GOT3 (cell line): ENCODE data around the gene BBX.

Source experiments
- DNase-seq: peaks from one replicate; lab custom pipeline; 2025; ENCODE audit warnings: mixed read lengths; lab: John Stamatoyannopoulos, UW

The BBX gene

DNA sequence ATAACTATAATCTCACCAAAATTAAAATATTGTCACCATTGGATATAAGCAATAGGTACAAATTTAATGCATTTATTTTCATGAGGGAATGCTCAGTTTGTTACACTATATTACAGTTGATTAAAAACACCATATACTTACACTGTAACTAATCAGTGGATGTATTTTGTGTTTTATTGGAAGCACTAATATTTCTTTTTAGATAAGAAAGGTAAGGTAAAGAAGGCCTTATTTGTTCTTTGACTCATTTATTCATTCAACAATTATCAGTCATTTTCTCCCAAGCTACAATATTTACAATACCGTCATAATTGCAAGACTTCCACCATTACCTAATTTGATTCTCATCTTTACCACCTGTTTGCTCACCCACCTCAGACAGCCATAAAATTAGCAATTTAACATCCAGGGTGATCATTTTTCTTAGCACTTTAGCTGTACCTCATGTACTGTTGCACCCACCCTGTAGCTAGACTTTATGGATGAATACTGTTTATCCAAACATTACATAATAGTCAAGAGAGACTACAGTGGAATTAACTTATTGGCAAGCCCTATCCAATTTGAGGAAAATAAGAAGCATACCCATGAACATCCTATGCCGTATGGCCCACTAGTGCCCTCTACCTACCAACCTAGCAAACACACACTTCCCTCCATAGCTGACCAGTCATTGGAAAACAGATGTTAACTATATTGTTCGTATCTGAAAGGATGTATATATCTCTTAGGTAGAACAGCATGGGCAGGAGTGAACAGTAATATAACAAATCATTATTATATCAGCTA is 229.6 kb downstream of the BBX start:
- DNase-seq: no peak

DNA sequence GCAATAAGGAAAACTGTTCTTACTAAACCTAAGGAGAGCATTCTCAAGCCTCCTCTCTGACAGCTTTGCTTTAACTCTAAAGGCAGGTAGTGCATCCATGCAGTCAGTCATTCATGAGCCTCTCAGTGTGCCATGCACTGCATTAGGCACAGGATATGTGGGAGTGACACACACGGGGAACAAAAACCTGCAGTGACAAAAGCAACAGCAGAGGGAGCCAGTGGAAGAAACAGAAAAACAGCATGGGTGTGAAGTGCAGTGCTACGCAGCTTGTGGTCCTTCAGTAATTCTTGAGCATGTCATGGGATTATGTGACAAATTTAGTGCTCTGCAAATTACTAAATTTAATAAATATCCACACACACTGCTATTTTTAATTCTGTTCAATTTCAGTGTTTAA is 230.7 kb downstream of the BBX start:
- no peak for DNase-seq

DNA sequence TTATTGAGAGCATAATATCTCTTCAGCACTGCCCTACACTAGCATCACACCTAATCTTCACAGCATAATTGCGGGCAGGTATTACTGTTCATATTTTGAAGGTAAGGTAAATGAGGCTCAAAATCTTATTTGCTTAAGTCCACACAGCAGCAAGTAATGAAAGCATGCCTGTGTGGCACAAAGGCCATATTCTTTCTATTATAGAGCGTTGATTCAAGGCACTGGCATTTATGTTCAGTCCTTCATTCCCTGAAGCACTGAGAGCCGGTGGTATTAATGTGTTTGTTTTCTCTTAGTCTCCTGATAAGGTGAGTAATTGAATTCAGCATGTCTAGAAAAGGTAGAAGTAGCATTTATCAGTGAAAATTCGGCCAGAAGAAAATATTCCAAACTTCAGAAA is 231.2 kb downstream of the BBX start:
- no peak for DNase-seq

DNA sequence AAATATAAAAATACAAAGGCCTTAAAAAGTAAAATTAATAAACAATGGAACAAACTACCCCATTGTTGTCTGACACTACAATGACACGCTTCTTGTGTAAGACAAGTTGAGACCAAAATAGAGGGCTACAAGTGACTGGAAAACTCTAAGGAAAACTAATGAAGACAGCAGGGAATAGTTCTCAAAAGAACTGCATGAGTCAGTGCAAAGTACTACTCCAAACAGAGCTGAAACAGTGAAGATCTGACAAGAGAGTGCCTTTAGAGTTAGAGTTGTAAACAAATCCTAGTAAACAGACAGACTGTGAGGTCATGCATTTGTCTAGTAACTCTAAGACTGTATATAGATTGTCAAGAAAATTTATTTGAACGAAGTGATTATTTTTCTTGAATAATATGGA is 233.9 kb downstream of the BBX start:
- no peak for DNase-seq

DNA sequence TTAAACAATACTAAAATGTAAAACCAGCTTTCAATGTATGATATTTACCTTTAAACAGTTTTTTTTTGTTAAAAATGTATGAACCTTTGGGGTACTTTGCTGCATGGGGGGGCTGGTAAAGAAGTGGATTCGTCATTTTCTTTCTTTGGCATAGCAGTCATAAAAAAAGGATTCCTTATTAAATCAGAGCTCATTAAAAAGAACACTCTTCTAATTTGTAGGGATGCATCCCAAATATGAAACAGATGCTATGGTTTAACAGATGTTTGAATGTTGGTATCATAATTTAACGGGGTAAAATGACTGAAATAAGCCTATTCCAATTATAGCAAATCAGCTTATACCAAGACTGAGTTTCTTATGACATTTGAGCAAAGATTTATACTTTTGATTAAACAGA is 234.4 kb downstream of the BBX start:
- DNase-seq: no peak

DNA sequence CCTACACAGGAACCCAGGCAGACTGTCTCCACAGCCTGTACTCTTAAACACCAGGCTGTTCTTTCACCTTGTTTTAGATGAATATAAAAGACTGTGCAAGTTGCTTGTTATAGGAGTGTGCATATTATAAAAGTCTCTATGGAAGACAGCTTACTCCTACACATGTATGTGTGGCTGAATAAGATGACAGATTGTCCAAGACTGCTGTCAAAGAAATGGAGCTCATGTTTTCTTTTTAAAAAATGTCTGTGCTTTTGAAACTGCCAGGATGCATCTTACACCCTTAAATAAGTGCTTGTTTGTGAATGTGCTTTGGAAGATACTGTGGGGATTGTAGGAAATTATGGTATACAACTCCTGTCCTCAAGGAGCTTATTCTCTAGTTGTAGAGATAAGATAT is 237.4 kb downstream of the BBX start:
- no peak for DNase-seq

DNA sequence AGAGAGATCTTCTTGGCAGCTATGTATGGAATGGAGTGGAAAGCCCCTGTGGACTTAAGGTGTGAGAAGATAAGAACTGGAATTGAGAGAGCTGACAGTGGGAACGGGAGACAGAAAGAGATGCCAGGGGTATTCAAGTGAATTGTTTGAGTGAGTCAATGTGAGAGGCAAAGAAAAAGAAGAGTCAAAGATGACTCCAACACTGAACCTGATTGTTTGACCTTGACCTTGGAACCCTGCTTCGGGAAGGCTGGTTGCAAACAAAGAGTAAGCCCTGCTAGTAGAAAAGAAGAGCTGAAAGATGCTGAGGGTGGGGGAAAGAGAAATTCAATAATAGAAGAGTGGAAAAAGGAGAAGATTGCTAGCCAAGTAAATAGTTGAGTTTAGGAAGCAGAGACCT is 238.6 kb downstream of the BBX start:
- no peak for DNase-seq

DNA sequence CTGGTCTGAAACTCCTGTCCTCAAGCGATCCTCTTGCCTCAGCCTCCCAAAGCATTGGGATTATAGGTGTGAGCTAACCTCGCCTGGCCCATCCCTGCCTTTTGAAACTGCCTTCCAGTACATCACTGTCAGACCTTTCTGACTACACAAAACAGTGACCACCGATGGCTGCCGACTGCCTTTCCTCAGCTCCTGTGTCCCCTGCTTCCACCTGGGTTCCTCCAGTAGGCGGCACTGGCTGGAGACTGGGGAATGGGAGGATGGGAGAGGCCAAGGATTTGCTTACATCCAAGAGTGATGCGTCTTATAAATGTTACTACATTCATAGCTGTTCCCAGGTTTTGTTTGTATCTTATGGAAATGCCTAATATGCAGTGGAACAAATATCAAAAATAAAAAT is 242.8 kb downstream of the BBX start:
- no peak for DNase-seq

DNA sequence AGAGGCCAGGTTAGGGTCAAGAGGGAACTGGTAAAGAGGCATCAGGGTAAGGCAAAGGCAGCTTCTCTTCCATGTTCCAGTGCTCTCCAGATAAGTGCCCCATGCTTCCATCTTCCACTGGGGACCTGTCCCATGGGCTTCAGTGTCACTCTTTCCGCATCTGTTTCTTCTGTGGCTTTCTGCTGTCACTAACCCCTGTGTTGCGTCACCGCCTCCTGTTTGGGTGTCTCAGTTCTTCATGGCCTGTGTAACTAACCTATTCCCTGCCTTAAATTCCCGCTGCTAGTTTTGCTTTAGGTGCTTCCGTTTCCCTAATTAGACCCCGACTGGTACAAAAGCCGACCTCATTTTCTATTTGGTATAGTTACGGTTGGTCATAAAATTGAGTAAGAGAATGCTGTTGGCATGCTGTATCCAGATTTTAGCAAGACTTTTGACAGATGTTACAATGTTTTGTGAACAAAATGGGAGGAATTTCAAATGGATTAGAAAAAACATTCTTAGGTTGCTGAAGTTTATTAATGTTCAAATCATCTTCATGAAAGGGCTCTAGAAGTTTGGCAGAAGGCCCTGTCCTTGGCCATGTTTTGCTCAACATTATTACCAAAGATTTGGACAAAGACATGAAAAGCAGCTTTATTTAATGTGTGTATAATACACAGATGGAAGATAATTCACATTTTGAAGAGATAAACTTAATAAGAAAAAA is 245.3 kb downstream of the BBX start:
- DNase-seq: no peak

DNA sequence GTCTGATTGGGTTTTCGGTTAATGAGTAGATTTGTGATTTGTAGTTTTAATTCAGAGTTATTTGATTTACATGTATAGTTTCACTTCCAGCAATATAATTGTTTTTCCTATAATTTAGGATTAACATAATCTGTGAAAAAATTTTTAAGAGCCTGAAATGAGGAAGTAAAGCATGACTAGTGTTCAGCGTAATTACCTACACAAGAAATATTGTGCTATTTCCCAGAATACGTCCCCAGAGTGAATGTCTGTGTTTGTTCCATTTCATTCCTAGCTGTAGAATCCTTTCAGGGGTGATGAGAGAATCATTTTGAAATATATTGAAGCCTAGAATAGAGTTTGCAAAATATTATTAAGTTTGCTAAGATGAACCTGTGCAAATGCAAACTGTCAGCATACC is 247.1 kb downstream of the BBX start:
- no peak for DNase-seq

DNA sequence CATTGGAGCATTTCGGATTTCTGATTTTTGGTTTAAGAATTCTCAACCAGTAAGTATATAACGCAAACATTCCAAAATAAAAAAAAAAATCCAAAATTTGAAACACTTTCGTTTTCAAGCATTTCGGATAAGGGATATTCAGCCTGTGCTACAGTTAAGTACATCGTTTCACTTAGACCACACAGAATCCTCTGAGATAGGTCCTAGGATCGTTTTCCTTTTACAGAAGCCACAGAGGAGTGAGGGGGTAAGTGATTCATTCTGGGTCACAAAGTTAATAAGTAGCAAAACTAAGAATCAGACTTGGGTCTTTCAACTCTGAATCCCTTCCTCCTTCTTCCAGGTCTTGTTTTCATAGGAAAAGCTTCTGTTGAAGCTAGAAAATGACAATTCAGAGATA is 249.3 kb downstream of the BBX start:
- DNase-seq: no peak

DNA sequence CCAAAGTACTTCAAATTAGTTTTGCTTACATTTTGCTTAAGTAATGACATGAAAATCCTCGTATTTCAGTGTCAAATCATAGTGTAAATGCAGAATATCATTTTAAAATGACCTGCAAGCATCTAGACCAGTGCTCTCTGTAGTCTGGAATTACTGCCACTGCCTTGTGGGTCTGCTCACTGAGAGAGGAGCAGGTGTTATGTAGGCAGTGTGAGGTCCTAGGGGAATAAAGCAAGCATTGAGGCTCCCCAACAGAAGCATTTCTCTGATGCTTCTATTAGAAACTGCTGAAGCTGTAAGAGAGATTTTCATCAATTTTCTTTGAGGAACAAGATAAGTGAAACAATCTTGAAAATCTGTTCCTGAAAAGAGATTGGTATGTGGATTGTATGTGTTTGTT is 253.2 kb downstream of the BBX start:
- DNase-seq: no peak

DNA sequence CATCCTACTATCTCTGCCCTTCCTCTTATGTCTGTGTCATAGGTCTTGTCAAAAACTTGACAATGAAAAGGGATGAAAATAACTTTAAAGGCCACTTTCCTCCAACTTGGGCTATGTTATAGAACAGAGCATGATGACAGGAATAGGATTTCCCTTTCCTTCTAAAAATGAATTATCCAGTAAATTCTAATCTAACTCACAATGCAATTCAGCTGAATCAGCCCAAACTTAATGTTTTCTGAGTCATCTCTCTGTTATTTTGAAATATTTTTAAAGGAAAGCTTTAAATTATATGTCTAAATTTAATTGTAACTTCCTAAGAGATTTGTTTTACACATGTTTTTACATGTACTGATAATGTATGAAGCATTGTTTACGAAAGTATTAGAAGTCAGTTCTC is 258.5 kb downstream of the BBX start:
- DNase-seq: no peak

DNA sequence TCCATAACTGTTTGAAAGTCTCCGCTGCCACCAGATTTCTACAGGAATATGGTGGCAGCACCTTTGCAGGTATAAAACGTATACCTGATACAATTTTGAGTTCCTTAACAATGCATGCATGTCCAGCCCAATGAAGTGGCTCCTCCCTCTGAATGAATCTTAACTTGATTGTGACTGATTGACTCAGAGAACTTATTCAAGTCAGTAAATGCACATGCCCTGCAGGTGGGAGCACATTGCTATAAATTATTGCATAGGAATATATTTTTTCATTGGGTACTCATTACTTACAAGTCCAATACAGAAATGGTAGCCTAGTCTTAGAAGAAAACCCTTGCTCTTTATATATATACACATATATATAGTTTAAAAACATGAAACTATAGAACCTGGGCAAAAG is 259.3 kb downstream of the BBX start:
- DNase-seq: no peak

DNA sequence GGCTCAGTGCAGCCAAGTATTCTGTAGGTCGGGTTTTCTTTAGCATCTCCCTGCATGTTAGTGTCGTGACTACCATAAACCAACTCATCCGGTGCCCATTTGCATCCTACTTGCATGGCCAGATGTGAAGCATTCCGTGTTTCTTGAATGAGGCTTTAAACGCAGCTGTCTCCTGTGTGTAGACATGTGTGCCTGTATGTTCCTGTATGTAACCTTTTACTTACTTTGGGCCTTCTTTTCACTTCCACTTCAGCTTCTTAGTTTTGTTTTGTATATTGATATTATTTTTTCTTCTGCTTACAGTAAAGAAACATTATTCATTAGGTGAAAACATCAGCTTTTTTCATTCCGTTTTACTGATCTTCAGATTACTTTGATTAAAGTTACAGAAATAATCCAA is 267.9 kb downstream of the BBX start:
- no peak for DNase-seq

DNA sequence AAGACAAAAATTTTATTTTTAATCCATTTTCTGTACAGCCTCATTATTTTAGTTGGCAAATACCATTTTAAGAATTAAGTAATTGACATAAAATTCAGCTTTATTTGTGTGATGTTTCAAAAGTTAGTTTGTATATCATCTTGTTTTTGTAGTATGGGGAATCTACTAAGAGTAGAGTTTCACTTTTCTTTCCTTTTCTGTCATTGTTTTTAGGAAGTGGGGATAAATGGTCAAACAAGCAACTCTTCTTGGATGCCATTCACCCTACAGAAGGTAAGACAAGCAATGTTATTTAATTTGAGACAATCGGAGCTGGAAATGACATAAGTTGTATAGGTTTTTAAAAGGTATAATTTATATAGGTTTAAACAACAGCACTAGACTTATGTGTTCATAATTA is 268.3 kb downstream of the BBX start:
- no peak for DNase-seq

DNA sequence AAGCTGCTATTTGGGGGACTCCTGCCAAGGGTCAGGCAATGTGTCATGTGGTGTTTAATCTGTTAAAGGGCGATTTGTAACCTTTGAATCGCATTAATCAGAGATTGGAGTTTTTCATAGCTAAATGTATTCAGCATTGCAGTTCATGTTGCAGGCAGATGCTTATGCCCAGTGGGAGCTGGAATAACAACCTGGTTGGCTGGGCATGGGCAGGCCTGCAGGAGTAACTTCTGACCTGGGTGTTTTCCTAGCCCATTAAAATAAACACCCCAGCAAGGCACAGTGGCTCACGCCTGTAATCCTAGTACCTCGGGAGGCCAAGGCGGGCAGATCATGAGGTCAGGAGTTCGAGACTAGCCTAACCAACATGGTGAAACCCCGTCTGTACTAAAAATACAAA is 268.7 kb downstream of the BBX start:
- DNase-seq: no peak

DNA sequence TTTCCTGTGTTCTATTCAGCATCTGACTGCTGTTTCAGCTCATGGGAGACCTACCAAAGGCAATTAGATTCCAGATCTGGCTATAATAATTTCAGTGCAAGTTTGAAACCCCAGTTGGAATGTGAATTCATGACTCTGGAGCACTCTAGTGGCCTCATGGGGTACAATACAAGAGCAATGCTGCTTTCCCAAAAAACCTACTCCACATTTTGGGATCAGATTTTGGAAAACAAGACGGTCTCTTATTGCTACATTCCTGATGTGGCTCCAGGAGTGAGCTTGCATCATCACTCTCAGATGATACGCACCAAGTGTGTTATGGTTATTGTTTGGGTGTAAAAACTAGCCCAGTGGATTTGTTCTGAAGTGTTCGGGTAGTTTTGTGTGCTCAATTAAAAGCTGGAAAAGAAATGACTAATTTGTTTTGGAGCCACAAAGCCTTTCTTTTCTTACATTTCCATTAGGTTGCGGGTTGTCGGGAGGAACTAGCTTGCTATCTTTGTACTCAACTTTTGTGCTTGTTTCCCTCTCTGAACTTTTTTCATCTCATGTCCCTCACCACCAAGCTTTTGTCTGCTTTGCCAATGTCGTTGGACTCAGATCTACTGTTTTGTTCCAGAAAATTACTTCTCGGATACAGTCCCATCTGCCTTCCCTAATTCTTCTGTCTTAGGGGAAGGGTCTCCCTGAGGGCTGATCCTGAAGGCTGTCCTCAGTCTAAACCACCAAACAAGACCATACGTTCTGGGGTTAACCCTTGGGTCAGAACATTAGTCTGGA is 272.1 kb downstream of the BBX start:
- DNase-seq: no peak

DNA sequence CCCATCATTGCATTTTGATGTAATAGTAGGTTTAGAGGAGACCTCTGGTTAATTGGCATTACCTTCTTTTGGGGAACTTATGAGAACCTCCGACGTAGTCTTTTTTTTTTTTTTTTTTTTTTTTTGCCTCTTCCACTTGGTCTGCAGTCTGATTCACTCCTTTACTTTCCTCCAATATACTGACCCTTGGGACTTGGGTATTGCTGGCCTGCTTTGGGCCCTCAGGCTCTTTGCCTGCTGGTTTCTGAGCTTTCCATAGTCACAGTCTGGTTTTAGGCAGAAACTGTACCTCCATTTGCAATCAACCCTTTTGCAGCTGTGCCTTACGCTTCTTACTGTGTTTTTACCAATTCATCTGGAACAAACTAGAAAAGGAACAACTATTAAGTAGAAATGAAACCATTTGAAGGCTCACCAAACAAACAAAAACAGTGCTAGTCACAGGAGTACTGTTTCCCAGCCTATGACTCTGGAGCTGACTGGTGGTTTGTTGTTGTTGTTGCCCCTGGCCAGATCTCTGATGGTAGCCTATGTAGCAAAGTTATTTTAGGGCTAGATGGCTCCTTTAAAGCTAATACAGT is 272.8 kb downstream of the BBX start:
- DNase-seq: no peak

DNA sequence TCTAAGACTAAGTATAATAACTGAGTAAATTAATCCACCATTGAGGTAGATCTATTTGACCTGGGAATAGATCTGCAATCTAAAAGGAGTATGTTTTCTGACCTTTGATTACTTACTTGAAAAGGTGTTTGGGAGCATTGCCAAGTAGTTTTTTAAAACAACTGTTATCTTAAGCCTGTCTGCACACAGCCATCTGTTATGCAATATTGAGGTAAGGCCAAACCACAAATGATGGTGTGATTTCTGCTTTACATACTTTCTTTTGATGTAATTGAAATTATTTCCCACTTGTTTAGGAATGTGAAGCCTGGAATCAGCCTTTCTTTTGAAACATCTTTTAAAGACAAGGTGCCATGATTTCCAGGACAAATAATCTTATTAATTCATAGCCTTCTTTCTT is 274.0 kb downstream of the BBX start:
- no peak for DNase-seq

DNA sequence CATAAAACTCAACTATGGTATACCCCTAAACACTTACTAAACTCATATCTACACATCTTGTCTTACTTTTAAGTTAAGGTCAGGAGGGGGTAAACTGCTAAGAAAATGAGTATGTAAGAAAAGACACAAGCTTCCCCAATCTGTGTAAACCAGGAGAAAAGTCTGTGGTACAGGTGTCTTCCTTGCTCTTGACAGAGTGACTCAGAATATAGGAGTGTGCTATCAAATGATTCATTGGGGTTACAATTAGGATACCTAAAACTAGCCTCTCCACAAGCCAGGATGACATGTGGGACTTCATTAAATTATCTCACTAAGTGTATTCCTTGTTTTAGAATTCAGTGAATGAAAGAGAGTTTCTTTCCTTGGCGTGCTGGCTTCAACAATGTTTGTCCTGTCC is 274.8 kb downstream of the BBX start:
- DNase-seq: no peak

DNA sequence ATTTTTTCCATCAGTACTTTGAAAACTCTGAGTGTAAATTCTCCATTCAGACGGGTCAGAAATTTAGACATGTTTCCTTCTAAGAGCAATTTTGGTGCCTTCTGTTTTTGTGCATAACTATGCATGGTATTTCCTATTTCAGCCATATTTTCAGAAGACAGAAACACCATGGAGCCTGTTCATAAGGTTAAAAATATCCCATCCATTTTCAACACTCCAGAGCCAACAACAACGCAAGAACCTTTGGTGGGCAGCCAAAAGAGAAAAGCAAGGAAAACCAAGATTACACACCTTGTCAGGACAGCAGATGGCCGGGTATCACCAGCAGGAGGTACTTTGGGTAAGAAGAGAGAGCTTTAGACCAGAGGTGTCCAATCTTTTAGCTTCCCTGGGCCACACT is 275.6 kb downstream of the BBX start:
- DNase-seq: no peak

DNA sequence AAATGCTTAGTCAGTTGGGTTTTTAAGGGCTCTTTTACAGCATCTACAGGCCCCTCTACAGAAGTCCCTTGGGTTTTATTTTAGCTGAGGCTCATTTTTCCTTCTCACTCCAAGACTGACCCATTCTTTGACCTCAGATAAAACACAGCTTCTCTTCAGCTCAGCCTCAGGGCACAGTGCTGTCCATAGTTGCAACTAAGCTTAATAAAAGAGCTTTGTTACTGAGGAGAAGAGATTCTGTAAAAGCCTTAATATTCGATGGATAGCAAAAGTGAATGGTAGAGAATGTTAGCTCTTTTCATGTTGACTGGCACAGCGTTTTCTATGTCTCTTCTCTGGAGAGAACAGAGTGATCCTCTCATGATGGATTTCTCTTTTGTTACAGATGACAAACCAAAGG is 277.9 kb downstream of the BBX start:
- no peak for DNase-seq
